Urothelium cell line (cell line): ENCODE measurements around the gene AKAP13.
"Not testable (repeated sequence)": the region's sequence is repeated elsewhere in the genome, so short reads cannot be mapped to it uniquely, and the experiment has no call there.

Experiments used
- DNase-seq: peaks from one replicate; pipeline ENCODE4 v3.0.0; 2011; ENCODE audit warnings: low spot score, mixed read lengths
- FAIRE-seq: peaks from 2 replicates; lab custom pipeline; 2011; peaks lifted over from hg19 to GRCh38; lab: Jason Lieb, UNC

The AKAP13 gene, protein sequence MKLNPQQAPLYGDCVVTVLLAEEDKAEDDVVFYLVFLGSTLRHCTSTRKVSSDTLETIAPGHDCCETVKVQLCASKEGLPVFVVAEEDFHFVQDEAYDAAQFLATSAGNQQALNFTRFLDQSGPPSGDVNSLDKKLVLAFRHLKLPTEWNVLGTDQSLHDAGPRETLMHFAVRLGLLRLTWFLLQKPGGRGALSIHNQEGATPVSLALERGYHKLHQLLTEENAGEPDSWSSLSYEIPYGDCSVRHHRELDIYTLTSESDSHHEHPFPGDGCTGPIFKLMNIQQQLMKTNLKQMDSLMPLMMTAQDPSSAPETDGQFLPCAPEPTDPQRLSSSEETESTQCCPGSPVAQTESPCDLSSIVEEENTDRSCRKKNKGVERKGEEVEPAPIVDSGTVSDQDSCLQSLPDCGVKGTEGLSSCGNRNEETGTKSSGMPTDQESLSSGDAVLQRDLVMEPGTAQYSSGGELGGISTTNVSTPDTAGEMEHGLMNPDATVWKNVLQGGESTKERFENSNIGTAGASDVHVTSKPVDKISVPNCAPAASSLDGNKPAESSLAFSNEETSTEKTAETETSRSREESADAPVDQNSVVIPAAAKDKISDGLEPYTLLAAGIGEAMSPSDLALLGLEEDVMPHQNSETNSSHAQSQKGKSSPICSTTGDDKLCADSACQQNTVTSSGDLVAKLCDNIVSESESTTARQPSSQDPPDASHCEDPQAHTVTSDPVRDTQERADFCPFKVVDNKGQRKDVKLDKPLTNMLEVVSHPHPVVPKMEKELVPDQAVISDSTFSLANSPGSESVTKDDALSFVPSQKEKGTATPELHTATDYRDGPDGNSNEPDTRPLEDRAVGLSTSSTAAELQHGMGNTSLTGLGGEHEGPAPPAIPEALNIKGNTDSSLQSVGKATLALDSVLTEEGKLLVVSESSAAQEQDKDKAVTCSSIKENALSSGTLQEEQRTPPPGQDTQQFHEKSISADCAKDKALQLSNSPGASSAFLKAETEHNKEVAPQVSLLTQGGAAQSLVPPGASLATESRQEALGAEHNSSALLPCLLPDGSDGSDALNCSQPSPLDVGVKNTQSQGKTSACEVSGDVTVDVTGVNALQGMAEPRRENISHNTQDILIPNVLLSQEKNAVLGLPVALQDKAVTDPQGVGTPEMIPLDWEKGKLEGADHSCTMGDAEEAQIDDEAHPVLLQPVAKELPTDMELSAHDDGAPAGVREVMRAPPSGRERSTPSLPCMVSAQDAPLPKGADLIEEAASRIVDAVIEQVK (N-terminal part only)

GRCh38 chr15:85380217-85380811 lies at the start of gene AKAP13:
TSS of gene AKAP13 (plus strand) at chr15:85380603. CDS start at chr15:85485721, 105,118 bp downstream.
- peak; percentile 98 for DNase-seq
- peak; percentile 56 for FAIRE-seq

DNA sequence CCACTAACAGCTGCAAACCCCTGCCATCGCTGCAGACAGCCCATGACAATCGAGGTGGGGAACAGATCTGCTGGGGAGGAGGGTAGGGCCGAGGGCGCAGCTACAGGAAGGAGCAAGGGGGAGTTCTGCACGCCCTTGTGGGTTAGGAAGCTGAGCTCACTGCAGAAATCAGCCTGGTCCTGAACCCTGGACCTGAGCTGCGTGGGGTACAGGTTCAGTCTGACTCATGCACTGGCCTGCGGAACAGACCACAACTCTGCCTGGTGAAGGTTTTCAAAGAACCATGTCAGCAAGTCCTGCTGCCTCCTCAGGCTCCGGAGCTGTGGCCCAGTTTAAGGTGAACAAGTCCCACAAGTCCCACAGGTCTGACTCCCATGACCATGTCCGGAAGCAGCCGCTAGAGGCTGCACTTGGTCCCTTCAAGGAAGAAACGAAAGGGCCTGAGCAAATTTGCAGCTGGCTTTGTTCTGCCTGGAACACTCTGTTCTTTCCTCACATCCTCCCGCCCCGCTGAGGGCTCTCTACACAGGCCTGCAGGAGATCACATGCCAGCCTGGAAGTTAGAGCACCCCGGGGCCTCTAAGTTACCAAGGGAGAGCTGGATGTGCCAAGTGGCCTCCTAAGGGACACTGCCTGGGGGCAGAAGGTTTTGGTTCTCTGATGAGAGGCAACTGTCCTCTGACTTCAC lies 49.4 kb upstream of the AKAP13 start:
- peak; percentile 85 for DNase-seq
- FAIRE-seq: peak; percentile 17

DNA sequence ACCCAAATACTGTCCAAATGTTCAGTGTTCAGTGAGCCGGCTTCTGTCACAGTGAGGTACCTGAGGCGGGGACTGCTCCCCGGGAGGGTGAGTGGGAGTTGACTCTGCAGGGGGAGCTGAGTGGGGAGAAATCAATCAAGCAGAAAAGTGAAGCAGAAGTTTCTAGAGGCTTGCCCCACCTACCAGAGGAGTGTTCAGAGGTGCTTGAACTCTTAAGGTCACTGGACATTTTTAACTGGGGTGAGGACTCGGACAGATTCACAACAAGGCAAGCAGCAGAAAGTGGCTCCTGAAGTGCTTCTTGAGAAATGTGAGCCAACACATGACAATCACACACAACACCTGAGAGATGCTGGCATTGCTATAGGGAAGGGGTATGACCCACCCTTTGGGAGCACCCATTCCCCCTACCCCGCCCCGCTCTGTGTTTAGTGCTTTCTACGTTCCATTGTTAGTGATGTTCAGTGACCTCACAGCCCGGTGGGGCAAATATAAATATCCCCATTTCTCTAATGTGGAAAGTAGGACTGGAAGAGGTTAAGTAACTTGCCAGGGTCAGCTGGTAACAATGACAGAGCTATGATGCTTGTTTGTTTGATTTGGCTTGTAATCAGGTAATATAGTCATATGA lies 48.6 kb upstream of the AKAP13 start:
- no peak for DNase-seq
- FAIRE-seq: no peak

DNA sequence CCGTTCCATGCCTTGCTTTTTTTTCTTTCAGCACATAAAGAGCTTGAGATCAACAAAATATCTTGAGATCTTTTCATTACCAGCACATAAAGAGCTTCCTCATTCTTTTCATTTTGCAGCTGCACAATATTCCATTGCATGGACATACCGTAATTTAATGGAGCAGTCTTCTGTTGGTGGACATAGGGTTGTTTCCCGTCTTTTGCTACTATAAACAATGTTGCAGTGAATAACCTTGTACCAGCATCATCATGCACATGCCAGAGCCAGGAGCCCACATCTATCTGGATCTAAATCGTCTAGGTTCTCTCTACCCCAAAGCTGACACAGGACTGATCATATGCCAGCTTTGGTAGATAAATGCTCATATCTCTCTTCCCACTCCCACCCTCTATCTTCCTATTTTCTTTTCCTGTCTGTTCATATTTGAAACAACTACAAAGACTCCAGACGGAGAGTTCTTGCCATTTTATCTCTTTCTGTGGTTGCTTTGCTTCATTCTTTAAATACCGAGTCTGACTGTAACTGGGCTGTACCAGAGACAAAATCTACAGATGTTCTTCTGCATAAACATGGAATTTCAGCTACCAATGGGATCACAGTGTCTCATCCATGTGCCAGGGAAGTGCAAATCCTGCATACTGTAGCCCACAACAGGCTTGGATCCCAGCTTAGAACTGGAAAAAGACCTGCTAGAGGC lies 47.1 kb upstream of the AKAP13 start:
- DNase-seq: no peak
- FAIRE-seq: no peak

GRCh38 chr15:85334241-85334640 lies 46.2 kb upstream of the AKAP13 start:
- FAIRE-seq (no peak), DNase-seq (no peak)

- no peak for DNase-seq
- no peak for FAIRE-seq
Observed at GRCh38 chr15:85335193-85335942, 45.0 kb upstream of the AKAP13 start.

DNA sequence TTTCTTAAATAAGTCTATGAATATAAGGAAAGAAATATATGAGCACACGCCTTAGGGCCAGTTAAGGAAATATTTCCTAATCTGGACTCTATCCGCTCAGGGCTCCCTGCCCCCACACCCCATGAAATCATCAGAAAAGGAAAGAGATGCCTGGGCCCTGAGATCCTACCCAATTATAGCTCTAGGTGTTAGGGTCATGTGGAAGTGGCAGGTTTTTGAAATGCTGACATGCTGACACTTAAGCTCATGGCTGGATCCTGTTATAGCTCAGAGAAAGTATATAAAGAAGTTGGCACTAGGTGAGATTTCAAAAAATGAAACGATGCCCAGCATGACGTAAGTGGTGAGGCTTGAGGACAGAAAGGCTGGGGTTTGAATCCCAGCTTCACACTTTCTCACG lies 43.5 kb upstream of the AKAP13 start:
- no peak for DNase-seq
- FAIRE-seq: no peak

DNA sequence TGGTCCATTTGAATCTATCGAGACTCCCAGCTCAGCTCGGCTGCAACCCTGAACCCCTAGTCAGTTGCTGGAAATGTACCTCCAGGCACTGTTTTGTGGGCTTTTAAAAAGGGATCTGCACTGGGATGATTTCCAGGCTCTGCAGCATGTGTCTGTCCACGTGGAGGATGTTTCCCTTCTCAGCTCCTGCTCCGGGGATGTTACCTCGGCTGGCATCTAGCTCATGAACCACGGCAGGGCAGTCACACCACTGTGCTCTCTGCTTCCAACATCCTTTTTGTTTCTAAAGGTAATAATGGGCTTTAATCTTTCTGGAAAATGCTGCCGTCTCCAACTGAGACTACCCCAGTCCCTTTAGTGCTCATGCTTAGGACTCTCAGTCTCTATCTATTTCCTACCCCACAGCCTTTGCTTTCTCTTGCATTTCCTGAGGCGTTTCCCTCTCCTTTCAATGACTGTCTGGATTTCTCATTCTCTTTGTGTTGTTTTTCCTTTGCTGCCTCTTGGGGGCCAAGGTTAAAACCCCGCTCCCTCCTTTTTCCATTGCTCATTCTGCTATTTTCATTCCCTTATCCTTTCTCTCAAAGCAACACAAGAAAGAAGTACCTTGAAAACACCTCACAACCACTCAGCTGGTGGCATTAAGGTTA lies 42.9 kb upstream of the AKAP13 start:
- DNase-seq (no peak), FAIRE-seq (no peak)

DNA sequence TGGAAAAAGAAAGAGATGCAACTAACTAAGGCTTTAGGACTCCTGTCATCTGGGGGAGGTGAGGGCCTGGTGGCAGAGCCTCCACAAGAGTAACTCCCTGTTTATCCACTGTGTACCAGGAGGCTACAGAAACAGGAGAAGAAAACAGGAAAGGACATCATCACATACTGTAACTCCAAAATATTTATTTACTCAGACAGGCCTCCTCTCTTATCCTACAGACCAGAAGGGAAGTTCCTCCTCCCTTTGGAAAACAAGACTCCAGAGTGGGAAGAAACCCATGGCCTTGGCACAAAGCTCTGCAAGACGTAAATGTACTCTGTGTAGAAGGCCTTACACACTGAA lies 40.1 kb upstream of the AKAP13 start:
- no peak for FAIRE-seq
- no peak for DNase-seq

- FAIRE-seq (no peak), DNase-seq (no peak)
Observed at GRCh38 chr15:85340852-85341251, 39.6 kb upstream of the AKAP13 start.

- not testable (repeated sequence) for FAIRE-seq
Observed at GRCh38 chr15:85342163-85342562, 38.2 kb upstream of the AKAP13 start.

DNA sequence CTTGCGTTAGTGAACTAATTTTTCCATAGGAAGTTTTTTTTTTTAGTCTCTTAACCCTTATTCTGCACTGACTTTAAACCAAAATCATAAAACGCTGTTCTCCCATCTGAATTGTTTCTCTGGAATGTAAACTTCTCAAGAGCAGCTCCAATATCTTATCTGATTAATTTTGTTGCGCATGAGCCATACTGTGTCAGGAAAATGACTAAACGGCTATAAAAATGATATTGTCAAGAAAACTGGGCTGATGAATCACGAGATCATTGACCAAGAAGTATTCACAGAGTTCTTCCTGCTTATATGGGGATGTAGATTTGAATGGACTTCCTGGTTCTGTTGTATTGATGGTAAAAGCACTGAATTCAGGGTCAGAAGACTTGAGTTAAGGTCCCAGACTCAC lies 37.0 kb upstream of the AKAP13 start:
- FAIRE-seq: peak; percentile 58
- not testable (repeated sequence) for DNase-seq

More at GRCh38 chr15:85342163-85342562, 38.2 kb upstream of the AKAP13 start:
- DNase-seq: not testable (repeated sequence)

- not testable (repeated sequence) for DNase-seq, FAIRE-seq
Observed at GRCh38 chr15:85344241-85344640, 36.2 kb upstream of the AKAP13 start.

GRCh38 chr15:85344653-85345114 lies 35.7 kb upstream of the AKAP13 start:
- peak; percentile 95 for FAIRE-seq
- not testable (repeated sequence) for DNase-seq

GRCh38 chr15:85345196-85345918 lies 35.0 kb upstream of the AKAP13 start:
- not testable (repeated sequence) for DNase-seq
- FAIRE-seq: peak; percentile 65

DNA sequence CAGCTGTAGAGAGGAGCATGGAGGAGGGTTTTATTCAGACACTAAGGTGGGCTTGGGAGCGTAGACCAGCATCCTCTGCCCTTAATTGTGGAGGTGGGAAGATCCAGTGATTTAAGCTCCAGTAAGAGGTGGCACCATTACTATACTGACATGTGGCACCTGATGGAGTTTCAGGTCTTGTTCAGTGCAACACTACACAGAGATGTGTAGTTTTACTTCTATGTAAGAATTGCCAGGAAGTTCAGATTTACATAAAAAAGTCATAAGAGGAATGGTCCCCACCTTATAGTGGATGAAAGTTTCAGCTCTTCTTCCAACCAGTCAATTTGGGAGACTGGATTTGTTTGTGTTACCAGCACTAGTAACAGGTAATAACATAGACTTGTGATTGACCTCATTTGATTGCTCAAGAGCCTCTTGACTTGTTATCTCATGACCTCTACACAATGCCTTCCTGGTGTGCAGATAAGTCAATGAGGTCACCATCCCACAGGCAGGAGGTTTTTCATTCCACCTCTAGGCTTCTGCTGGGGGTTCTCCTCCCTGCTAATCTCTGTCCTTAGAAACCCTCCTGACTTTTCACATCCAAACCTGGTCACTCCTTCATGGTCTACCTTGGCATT lies 33.8 kb upstream of the AKAP13 start:
- peak; percentile 37 for FAIRE-seq

More for the DNA sequence above, 33.8 kb upstream of the AKAP13 start:
- not testable (repeated sequence) for DNase-seq
